NCI-H2081 (cell line): ENCODE measurements around the gene PDE4A.
"Not testable (repeated sequence)": the region's sequence is repeated elsewhere in the genome, so short reads cannot be mapped to it uniquely, and the experiment has no call there.

Experiments
- DNase-seq, 2 experiments: peaks; one replicate each; lab custom pipeline; 2025; lab: John Stamatoyannopoulos, UW

The PDE4A gene

GRCh38 chr19:10403137-10404021, 17.0 kb upstream of the PDE4A start, which contains the start of gene CDC37:
CDC37 (minus strand) TSS chr19:10403542; CDS start chr19:10403479, 63 bp downstream.
- peak; percentile 95 to 96 for DNase-seq

GRCh38 chr19:10404888-10405820, 15.2 kb upstream of the PDE4A start:
- no peak for DNase-seq

GRCh38 chr19:10406191-10406590, 14.1 kb upstream of the PDE4A start:
- DNase-seq, result no peak

GRCh38 chr19:10407096-10407495, 13.2 kb upstream of the PDE4A start:
- DNase-seq, result no peak

- no peak for DNase-seq
These were observed 11.6 kb upstream of the PDE4A start for GRCh38 chr19:10408511-10409283.

GRCh38 chr19:10411224-10411623, 9.1 kb upstream of the PDE4A start:
- not testable (repeated sequence) for DNase-seq

- no peak for DNase-seq
These were observed 7.9 kb upstream of the PDE4A start for GRCh38 chr19:10412257-10412977.

- no peak for DNase-seq
These were observed 4.3 kb upstream of the PDE4A start for GRCh38 chr19:10416083-10416379.

- DNase-seq, result peak; percentile 74 to 81
These were observed 3.7 kb upstream of the PDE4A start for GRCh38 chr19:10416380-10417257.

GRCh38 chr19:10417541-10418234, 2.6 kb upstream of the PDE4A start:
- DNase-seq, result no peak

GRCh38 chr19:10418235-10418484, 2.2 kb upstream of the PDE4A start:
- no peak for DNase-seq

GRCh38 chr19:10418485-10419199, 1.7 kb upstream of the PDE4A start:
- DNase-seq, result no peak

GRCh38 chr19:10419200-10419645, 1.1 kb upstream of the PDE4A start:
- DNase-seq, result no peak

- DNase-seq, result peak; percentile 67 to 76
These were observed 493 bp upstream of the PDE4A start for GRCh38 chr19:10419646-10420443.

- no peak for DNase-seq
These were observed 1.1 kb downstream of the PDE4A start for GRCh38 chr19:10421240-10422045.

GRCh38 chr19:10422046-10422461, 1.7 kb downstream of the PDE4A start:
- no peak for DNase-seq

- DNase-seq, result no peak
These were observed 2.5 kb downstream of the PDE4A start for GRCh38 chr19:10422846-10423245.
